Left ventricle myocardium inferior (tissue), 1 donor: ENCODE measurements around the gene HSP90AB1. TPM values are rescaled to one million over a fixed set of nuclear protein-coding genes. Genes with fewer than 3 reads are reported as not detected.

Experiments
- DNase-seq: peaks from one replicate; pipeline ENCODE4 v3.0.0-alpha.2; 2020
- H3K27ac ChIP-seq: fragments of 200-600 bp; replicated peaks from 2 replicates; pipeline ENCODE4 v1.8.0; 2021
- H3K27me3 ChIP-seq: fragments of 200-600 bp; 2 replicates; pipeline ENCODE4 v1.8.0; 2021; ENCODE audit warnings: low read depth
- H3K36me3 ChIP-seq: fragments of 200-600 bp; 2 replicates; pipeline ENCODE4 v1.8.0; 2021
- H3K4me1 ChIP-seq: fragments of 200-600 bp; 2 replicates; pipeline ENCODE4 v1.8.0; 2021
- H3K4me3 ChIP-seq: fragments of 200-600 bp; 2 replicates; pipeline ENCODE4 v1.8.0; 2021; ENCODE audit warnings: mild to moderate bottlenecking, moderate library complexity
- H3K9me3 ChIP-seq: fragments of 200-600 bp; replicated peaks from 2 replicates; pipeline ENCODE4 v1.8.0; 2021
- CTCF ChIP-seq: fragments of 200-600 bp; IDR thresholded peaks from 2 replicates; pipeline ENCODE4 v1.8.0; 2021; ENCODE audit warnings: antibody characterized with exemption, mild to moderate bottlenecking, borderline replicate concordance
- intact Hi-C: fragments of 100-400 bp; cut with micrococcal nuclease; formaldehyde crosslinking; loops from one replicate; pipeline ENCODE4 v1.11.0; 2022
- total RNA-seq: library from RNA; stranded (reverse); fragmentation: NEBNext Ultra II Directional; extraction: Animal tissue kit (Norgen Biotek cat#: 25700); gene quantifications from one replicate; pipeline ENCODE4 v1.2.1, GENCODE V29; 2021
- donor health status: DM: no; HTN: yes; CAD: no; lungs with severe emphysema.

Gene HSP90AB1
- total RNA-seq, 1 donor from 2014 or later, result 786 TPM

- no peak overlapping the region for H3K27ac ChIP-seq
- H3K27me3 ChIP-seq, result peaks cover 96% of the 10 kb centered on the region
- TF ChIP-seq CTCF, result no peak
- no peaks in the 10 kb centered on the region for H3K9me3 ChIP-seq
- intact Hi-C loops, result no loop called here
- DNase-seq, result no peak
- no peak overlapping the region for H3K4me3 ChIP-seq
- H3K4me1 ChIP-seq, result no peaks in the 10 kb centered on the region
- no peaks in the 10 kb centered on the region for H3K36me3 ChIP-seq
Measured at GRCh38 chr6:44284121-44284520, 37.2 kb downstream of the HSP90AB1 start.

- H3K9me3 ChIP-seq, result no peaks in the 10 kb centered on the region
Measured at GRCh38 chr6:44284867-44285266, 38.0 kb downstream of the HSP90AB1 start.

DNA sequence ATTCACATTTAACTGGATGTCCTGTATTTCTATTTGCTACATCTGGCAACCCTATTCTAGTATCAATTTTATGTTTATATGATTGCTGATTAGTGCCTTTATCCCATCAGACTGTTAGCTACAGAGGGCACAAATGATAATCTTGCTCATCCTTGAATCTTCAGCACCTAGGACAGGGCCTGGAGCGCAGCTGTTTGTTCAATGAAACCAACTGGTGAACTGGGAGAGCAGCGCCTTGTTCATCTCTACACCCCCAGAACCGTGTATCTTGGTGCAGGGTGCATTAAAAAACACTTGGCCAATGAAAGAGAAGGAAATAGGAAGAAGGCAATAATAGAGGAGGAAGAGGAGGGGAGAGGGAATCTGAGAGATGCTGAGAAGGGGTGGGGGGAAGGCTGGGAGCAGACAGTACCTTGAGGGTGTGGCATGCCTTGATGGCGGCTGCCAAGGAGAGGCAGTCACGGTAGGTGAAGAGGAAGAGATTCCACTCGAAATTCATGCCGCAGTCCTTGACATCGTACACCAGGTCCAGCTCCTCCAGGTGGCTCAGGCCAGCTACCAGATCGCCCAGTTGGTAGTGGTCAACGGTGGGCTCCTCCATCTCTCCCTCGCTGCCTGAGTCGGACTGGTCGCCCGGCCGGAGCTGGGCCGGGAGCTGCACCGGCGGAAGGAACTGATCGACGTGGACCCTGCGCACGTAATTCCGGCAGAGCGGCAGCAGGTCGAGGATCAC, 38.8 kb downstream of the HSP90AB1 start:
- no peaks in the 10 kb centered on the region for H3K36me3 ChIP-seq
- H3K4me3 ChIP-seq, result no peak overlapping the region
- no peak overlapping the region for H3K27ac ChIP-seq
- peaks cover 100% of the 10 kb centered on the region for H3K27me3 ChIP-seq
- DNase-seq, result no peak
- TF ChIP-seq CTCF, result no peak
- H3K9me3 ChIP-seq, result no peaks in the 10 kb centered on the region
- intact Hi-C loops, result no loop called here
- H3K4me1 ChIP-seq, result no peaks in the 10 kb centered on the region

More at GRCh38 chr6:44284867-44285266, 38.0 kb downstream of the HSP90AB1 start:
- H3K36me3 ChIP-seq, result no peaks in the 10 kb centered on the region
- no peak for TF ChIP-seq CTCF
- H3K27ac ChIP-seq, result no peak overlapping the region
- peaks cover 99% of the 10 kb centered on the region for H3K27me3 ChIP-seq
- no peaks in the 10 kb centered on the region for H3K4me1 ChIP-seq
- intact Hi-C loops, result no loop called here
- no peak for DNase-seq
- H3K4me3 ChIP-seq, result no peak overlapping the region

DNA sequence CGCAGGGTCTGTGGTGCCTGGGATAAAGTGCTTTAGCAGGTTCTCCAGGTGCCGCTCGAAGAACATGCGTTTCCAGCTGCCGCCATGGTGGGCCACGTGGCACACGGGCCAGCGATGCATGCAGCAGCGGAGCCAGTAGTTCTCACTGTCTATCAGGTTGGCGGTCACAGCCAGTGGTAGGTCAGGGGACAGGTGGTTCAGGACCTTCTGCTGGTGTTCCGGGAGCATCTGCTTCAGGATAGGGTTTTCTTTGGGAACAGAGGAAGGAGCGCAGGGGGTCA, 39.3 kb downstream of the HSP90AB1 start:
- Histone ChIP-seq H3K4me3 (no peak overlapping the region), H3K36me3 (no peaks in the 10 kb centered on the region), H3K27me3 (peaks cover 100% of the 10 kb centered on the region), H3K4me1 (no peaks in the 10 kb centered on the region), H3K27ac (no peak overlapping the region), H3K9me3 (no peaks in the 10 kb centered on the region)
- DNase-seq, result no peak
- intact Hi-C loops, result no loop called here
- TF ChIP-seq CTCF, result no peak

DNA sequence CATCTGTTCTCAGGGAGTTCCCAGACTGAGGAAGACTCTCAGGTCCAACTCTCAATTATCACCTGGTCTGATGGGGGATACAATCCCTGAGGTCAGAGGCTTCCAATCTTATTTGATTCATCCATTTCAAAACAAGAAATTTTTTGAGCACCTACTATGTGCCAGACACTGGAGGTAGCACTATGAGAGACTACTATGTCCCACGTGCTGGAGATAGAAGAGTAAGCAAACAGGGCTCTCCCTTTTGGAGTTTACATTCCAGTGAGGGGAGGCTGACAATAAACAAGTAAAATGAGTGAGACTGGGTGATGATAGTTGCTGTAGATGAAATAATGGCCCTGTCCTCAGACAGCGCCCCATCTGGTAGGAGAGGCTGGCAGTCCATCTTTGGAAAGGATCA, 39.8 kb downstream of the HSP90AB1 start:
- no peak for DNase-seq
- Histone ChIP-seq H3K27ac (no peak overlapping the region), H3K9me3 (no peaks in the 10 kb centered on the region), H3K27me3 (peaks cover 100% of the 10 kb centered on the region), H3K4me1 (no peaks in the 10 kb centered on the region), H3K4me3 (no peak overlapping the region), H3K36me3 (no peaks in the 10 kb centered on the region)
- intact Hi-C loops, result no loop called here
- TF ChIP-seq CTCF, result no peak
